AG09309 (cell line): Measurements from ENCODE around the gene NOS1.
"Not testable (repeated sequence)": the region's sequence is repeated elsewhere in the genome, so short reads cannot be mapped to it uniquely, and the experiment has no call there.

Experiments
- DNase-seq: peaks from one replicate; pipeline ENCODE4 v3.0.0-alpha.2; 2010; ENCODE audit warnings: low read depth
- H3K4me3 ChIP-seq: 2 replicates; pipeline ENCODE4 v1.5.1; 2011; ENCODE audit warnings: mild to moderate bottlenecking, low read depth, low read length, moderate library complexity; ENCODE audit not compliant: control insufficient read depth
- CTCF ChIP-seq: IDR thresholded peaks from 2 replicates; pipeline ENCODE4 v1.5.1; 2011; ENCODE audit warnings: mild to moderate bottlenecking, low read depth, low read length, inconsistent platforms; ENCODE audit not compliant: insufficient read depth, control insufficient read depth; ENCODE audit errors: missing control alignments

NOS1 gene

DNA sequence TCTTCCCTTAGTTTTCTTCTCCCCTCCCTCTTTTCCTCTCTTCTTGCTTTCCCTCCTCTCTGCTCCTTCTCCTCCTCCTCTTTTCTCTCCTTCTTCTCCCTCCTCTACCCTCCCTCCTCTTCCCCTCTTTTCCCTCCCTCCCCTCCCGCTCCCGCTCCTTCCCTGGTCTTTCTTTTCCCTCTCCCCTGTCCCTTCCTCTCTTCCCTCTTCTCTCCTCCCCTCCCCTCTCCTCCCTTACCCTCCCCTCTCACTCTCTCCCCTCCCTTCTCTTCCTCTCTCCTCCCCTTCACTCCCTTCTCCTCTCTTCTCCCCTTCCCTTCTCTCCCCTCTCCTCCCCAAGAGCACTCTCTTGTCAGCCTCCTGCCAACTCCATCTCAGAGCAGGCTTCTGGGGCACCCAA lies 153.8 kb downstream of the NOS1 start:
- no peak for DNase-seq
- TF ChIP-seq CTCF, result no peak
- H3K4me3 ChIP-seq, result no peak overlapping the region

DNA sequence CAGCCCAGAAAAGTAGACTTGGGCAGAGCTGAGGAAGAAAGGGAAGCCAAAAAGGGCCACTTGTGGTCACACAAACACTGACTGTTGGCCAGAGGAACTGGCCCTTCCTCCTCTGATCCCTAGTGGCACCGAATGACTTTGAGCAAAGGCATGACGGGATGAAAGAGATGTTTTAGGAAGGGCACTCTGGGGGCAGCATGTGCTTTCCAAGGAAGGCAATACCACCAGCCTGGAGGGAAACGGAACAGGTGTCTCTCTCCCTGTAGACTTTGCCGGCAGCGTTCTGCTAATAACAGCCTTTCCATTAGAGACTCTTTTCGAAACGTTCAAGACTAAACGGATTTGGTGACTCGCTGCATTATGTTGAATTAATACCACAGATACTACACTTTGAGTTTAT lies 158.9 kb downstream of the NOS1 start:
- TF ChIP-seq CTCF, result no peak
- no peak overlapping the region for H3K4me3 ChIP-seq
- no peak for DNase-seq

DNA sequence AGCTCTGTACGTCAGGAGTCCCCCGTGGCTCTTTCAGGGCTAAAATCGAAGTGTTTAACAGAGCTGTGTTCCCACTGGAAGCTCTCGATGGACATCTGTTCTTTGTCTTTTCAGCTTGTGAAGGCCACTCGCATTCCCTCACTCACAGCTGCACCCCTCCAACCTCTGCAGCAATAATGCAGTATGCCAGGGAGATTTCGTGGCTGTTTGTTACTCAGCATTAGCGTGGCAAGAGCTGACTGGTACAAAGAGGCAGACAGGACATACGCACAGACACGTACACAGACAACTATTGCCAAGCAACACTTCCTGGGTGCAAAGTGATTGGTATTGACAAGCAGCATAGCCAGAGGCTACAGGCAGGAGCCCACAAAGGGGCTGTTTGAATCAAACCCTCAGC lies 159.4 kb downstream of the NOS1 start:
- TF ChIP-seq CTCF, result no peak
- no peak overlapping the region for H3K4me3 ChIP-seq
- no peak for DNase-seq

GRCh38 chr12:117199956-117200744 lies 161.3 kb downstream of the NOS1 start:
- not testable (repeated sequence) for DNase-seq, H3K4me3 ChIP-seq

DNA sequence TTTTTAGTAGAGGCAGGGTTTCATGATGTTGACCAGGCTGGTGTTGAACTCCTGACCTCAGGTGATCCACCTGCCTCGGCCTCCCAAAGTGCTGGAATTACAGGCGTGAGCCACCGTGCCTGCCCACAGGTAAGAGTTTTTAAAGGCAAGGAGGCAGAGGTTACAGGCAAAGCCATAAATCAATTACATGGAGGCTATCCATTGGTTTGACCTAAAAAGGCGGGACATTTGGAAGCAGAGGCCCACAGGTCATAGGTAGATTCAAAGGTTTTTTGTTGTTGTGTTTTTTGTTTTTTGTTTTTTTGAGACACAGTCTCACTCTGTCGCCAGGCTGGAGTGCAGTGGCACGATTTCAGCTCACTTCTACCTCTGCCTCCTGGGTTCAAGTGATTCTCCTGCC lies 165.1 kb downstream of the NOS1 start:
- not testable (repeated sequence) for H3K4me3 ChIP-seq, DNase-seq

DNA sequence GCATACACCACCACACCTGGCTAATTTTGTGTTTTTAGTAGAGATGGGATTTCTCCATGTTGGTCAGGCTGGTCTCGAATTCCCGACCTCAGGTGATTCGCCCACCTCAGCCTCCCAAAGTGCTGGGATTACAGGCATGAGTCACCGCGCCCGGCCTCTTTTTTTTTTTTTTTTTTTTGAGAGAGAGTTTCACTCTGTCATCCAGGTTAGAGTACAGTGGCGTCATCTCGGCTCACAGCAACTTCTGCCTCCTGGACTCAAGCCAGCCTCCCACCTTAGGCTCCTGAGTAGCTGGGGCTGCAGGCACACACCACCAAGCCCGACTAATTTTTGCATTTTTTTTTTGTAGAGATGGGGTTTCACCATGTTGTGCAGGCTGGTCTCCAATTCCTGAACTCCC lies 166.4 kb downstream of the NOS1 start:
- not testable (repeated sequence) for H3K4me3 ChIP-seq, DNase-seq

DNA sequence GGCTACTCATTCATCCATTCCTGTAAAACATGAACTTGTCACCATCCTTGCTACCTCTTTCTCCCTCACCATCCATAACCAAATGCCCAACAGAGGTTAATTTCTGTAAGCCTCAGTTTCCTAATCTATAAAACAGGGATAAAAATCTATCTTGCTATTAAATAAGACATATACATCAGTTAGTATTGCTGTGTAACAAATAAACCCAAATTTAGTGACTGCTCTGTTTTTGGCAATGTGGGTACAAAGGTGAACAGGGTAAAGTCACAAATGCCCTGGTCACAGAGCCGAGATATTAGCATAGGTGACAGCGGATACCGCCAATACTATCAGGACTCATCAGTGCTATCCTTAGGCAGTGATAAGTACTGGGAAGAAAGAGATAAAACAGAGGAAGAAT lies 167.5 kb downstream of the NOS1 start:
- no peak overlapping the region for H3K4me3 ChIP-seq
- no peak for TF ChIP-seq CTCF
- DNase-seq, result no peak

DNA sequence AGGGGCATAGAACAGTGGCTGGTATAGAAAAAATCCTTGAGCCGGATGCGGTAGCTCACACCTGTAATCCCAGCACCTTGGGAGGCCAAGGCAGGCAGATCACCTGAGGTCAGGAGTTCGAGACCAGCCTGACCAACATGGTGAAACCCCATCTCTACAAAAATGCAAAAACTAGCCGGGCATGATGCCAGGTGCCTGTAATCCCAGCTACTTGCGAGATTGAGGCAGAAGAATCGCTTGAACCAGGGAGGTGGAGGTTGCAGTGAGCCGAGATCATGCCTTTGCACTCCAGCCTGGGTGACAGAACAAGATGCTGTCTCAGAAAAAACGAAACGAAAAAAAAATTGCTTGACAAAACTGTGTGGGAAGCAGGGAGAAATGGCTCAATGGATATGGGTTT lies 168.8 kb downstream of the NOS1 start:
- H3K4me3 ChIP-seq, DNase-seq: not testable (repeated sequence)

GRCh38 chr12:117192057-117192456 lies 169.4 kb downstream of the NOS1 start:
- no peak overlapping the region for H3K4me3 ChIP-seq
- no peak for DNase-seq
- no peak for TF ChIP-seq CTCF
